Adrenal gland (tissue), 19 donors: ENCODE results near the gene PRPS1L1. TPM values are rescaled to one million over a fixed set of nuclear protein-coding genes. Genes with fewer than 3 reads are reported as not detected.
A peak's percentile ranks its signal among the peaks of the same experiment; 100 is the strongest.

Experiments used
- DNase-seq, 7 donors: peaks; one replicate each; pipeline ENCODE4 v3.0.0-alpha.2; 2019 to 2020
- H3K27ac ChIP-seq, 5 donors: fragments of 200-600 bp; sonication (generic) in 4 of 5; 1 replicate in 3 of 5; 2 replicates in 2 of 5; pipeline versions ENCODE4 v1.5.1 to v1.8.0; 2016 to 2020; ENCODE audit warnings: mild to moderate bottlenecking in 1 of 5
- H3K27me3 ChIP-seq: fragments of 200-600 bp; 2 replicates; pipeline ENCODE4 v1.8.0; 2021
- H3K36me3 ChIP-seq, 2 donors: fragments of 200-600 bp; replicated peaks in 1 of 2; 1 replicate in 1 of 2; 2 replicates in 1 of 2; pipeline versions ENCODE4 v1.5.1 to v1.8.0; 2018 to 2022
- H3K4me1 ChIP-seq, 2 donors: fragments of 200-600 bp; replicated peaks in 1 of 2; 1 replicate in 1 of 2; 2 replicates in 1 of 2; pipeline versions ENCODE4 v1.5.1 to v1.8.0; 2018 to 2021
- H3K4me3 ChIP-seq, 4 donors: fragments of 200-600 bp; sonication (generic) in 3 of 4; one replicate each; pipeline ENCODE4 v1.5.1; 2016 to 2018
- H3K9me3 ChIP-seq, 3 donors: fragments of 200-600 bp; sonication (generic) in 1 of 3; replicated peaks in 1 of 3; 1 replicate in 2 of 3; 2 replicates in 1 of 3; pipeline versions ENCODE4 v1.5.1 to v1.8.0; 2016 to 2021
- CTCF ChIP-seq, 6 experiments: fragments of 450-650 bp in 4 of 6; fragments of 200-600 bp in 2 of 6; sonication (generic) in 1 of 6; IDR thresholded peaks; 1 replicate in 5 of 6; 2 replicates in 1 of 6; pipeline versions ENCODE4 v1.5.1 to v1.8.0; 2016 to 2021; ENCODE audit warnings: antibody characterized with exemption in 6 of 6, mild to moderate bottlenecking in 2 of 6, moderate library complexity in 1 of 6
- POLR2A ChIP-seq, 2 donors: fragments of 450-650 bp; IDR thresholded peaks; one replicate each; pipeline ENCODE4 v1.6.1; 2017; ENCODE audit warnings: antibody characterized with exemption in 2 of 2, mild to moderate bottlenecking in 2 of 2, moderate library complexity in 1 of 2
- WGBS, 4 donors: extraction: QIAGEN DNeasy Blood & Tissue Kit in 2 of 4; methylation state at CpG; one replicate each; pipeline versions ENCODE4 v1.1.5 to v1.1.7; 2013 to 2017; 5-methylcytosine and 5-hydroxymethylcytosine counted together
- intact Hi-C, 2 donors: fragments of 100-400 bp; cut with DNase I; formaldehyde crosslinking; loops; one replicate each; pipeline versions ENCODE4 v1.14.1 to v1.15.0; 2022 to 2023
- long read RNA-seq, 10 donors: library from polyadenylated mRNA in 3 of 10; unstranded in 2 of 10; stranded (forward) in 1 of 10; transcript quantifications; one replicate each; pipeline ENCODE4 v2.0.0 and lab custom pipeline, GENCODE V29; 2021 to 2026
- polyA plus RNA-seq, 3 donors: library from polyadenylated mRNA; stranded (reverse); fragments of 200-250 nt in 2 of 3; fragments of 350-450 nt in 1 of 3; fragmentation: Illumina TruSeq in 1 of 3; extraction: RNeasy Lipid Tissue Mini Kit (QIAGEN cat#74804) in 1 of 3; gene quantifications; one replicate each; pipeline ENCODE4 v1.2.3, GENCODE V29; 2013 to 2014
- total RNA-seq, 9 donors: library from RNA; depleted of rRNA in 4 of 9; stranded (reverse); fragments of >200 nt in 4 of 9; fragments of 120-200 nt in 1 of 9; fragmentation: NEBNext Ultra II Directional in 1 of 9; extraction: Animal tissue kit (Norgen Biotek cat#: 25700) in 1 of 9; gene quantifications; one replicate each; pipeline versions ENCODE4 v1.1.0 to v1.2.4, GENCODE V29; 2013 to 2023
- donor health status: healthy with polysubstance abuse.
- donor health status: Bipolar disorder and iron deficiency.
- donor health status: DM: yes; HTN: yes; CAD: no.
- donor health status: DM: no; HTN: no; CAD: no.
- donor health status: DM: no; HTN: no; CAD: no.
- donor health status: DM: yes; HTN: yes; CAD: no.

The PRPS1L1 gene
- not detected for total RNA-seq
- not detected for polyA plus RNA-seq
- long read RNA-seq, donor 1 = 0 reads
- long read RNA-seq, donor 2 = 0 reads
- long read RNA-seq, donor 3 = 0 reads
- long read RNA-seq, donor 4 = 0 reads
- long read RNA-seq, donor 5 = 0 reads
- long read RNA-seq, donor 6 = 0 reads
- long read RNA-seq, donor 7 = 0 reads
- long read RNA-seq, donor 8, partial matches to known transcripts = 0 of 1 reads
- long read RNA-seq, donor 8, other reads (novel, unspliced or antisense) = 0 of 1 reads
- long read RNA-seq, donor 9 = 0 reads
- long read RNA-seq, donor 10 = 0 reads

- Histone ChIP-seq H3K9me3 (no peaks in the 10 kb centered on the region), H3K27me3 (no peaks in the 10 kb centered on the region), H3K27ac (no peak within 1 kb of the TSS), H3K36me3 (no peaks in the 10 kb centered on the region), H3K4me3 (no peak within 1 kb of the TSS), H3K4me1 (no peaks in the 10 kb centered on the region)
- DNase-seq = no peak
- TF ChIP-seq CTCF (IDR thresholded peaks at IDR 0.05) (no peak), POLR2A (IDR thresholded peaks at IDR 0.05) (no peak)
- 95 to 96% (median 96%) methylated on average over 17 of the region's 17 CpGs for WGBS, 4 donors
- intact Hi-C loops = no loop called here
Observed at GRCh38 chr7:18027628-18028027, at the start of gene PRPS1L1. TSS of gene PRPS1L1 (minus strand) at chr7:18027846.

GRCh38 chr7:18076461-18076860, 48.8 kb upstream of the PRPS1L1 start:
- Histone ChIP-seq H3K4me3 (no peak overlapping the region), H3K36me3 (no peaks in the 10 kb centered on the region), H3K27ac (no peak overlapping the region), H3K27me3 (no peaks in the 10 kb centered on the region), H3K9me3 (peaks cover 0 to 12% (median 6%) of the 10 kb centered on the region in 3 donors), H3K4me1 (no peaks in the 10 kb centered on the region)
- intact Hi-C loops = no loop called here
- TF ChIP-seq CTCF (IDR thresholded peaks at IDR 0.05) (no peak), POLR2A (IDR thresholded peaks at IDR 0.05) (no peak)
- no peak for DNase-seq
- 76 to 87% (median 79%) methylated on average over 1 of the region's 1 CpG for WGBS, 4 donors

- Histone ChIP-seq H3K27ac (no peak overlapping the region), H3K9me3 (no peaks in the 10 kb centered on the region), H3K4me3 (no peak overlapping the region), H3K36me3 (no peaks in the 10 kb centered on the region), H3K4me1 (no peaks in the 10 kb centered on the region), H3K27me3 (no peaks in the 10 kb centered on the region)
- WGBS, 4 donors = 83 to 92% (median 90%) methylated on average over 3 of the region's 3 CpGs
- TF ChIP-seq POLR2A (IDR thresholded peaks at IDR 0.05) = no peak
- TF ChIP-seq CTCF (IDR thresholded peaks at IDR 0.05) = no peak
- no peak for DNase-seq
- intact Hi-C loops = no loop called here
Observed at GRCh38 chr7:18068745-18069144, 41.1 kb upstream of the PRPS1L1 start.

- intact Hi-C loops = no loop called here
- 88 to 95% (median 90%) methylated on average over 6 of the region's 6 CpGs for WGBS, 4 donors
- DNase-seq = peak in 2 of 7 donors; percentile 13 to 34
Observed at GRCh38 chr7:18064242-18064838, 36.7 kb upstream of the PRPS1L1 start.

More at GRCh38 chr7:18064242-18064838, 36.7 kb upstream of the PRPS1L1 start:
- no peaks in the 10 kb centered on the region for H3K27me3 ChIP-seq
- no peaks in the 10 kb centered on the region for H3K36me3 ChIP-seq
- TF ChIP-seq POLR2A (IDR thresholded peaks at IDR 0.05) (no peak), CTCF (IDR thresholded peaks at IDR 0.05) (peak in 5 of 6 experiments; percentile 9 to 40 (median 33))
- no peak overlapping the region for H3K27ac ChIP-seq
- H3K9me3 ChIP-seq = no peaks in the 10 kb centered on the region
- H3K4me3 ChIP-seq = no peak overlapping the region
- H3K4me1 ChIP-seq = no peaks in the 10 kb centered on the region
